HG03469 (cell line): ENCODE results near the gene PPM1D.
"Not testable (repeated sequence)": the region's sequence is repeated elsewhere in the genome, so short reads cannot be mapped to it uniquely, and the experiment has no call there.

Source experiments
- ATAC-seq: cut with Tn5 transposase; IDR thresholded peaks from one replicate; pipeline ENCODE4 v1.9.1; 2021; ENCODE audit warnings: mild to moderate bottlenecking, moderate library complexity, moderate number of reproducible peaks; ENCODE audit not compliant: unreplicated experiment

PPM1D gene

DNA sequence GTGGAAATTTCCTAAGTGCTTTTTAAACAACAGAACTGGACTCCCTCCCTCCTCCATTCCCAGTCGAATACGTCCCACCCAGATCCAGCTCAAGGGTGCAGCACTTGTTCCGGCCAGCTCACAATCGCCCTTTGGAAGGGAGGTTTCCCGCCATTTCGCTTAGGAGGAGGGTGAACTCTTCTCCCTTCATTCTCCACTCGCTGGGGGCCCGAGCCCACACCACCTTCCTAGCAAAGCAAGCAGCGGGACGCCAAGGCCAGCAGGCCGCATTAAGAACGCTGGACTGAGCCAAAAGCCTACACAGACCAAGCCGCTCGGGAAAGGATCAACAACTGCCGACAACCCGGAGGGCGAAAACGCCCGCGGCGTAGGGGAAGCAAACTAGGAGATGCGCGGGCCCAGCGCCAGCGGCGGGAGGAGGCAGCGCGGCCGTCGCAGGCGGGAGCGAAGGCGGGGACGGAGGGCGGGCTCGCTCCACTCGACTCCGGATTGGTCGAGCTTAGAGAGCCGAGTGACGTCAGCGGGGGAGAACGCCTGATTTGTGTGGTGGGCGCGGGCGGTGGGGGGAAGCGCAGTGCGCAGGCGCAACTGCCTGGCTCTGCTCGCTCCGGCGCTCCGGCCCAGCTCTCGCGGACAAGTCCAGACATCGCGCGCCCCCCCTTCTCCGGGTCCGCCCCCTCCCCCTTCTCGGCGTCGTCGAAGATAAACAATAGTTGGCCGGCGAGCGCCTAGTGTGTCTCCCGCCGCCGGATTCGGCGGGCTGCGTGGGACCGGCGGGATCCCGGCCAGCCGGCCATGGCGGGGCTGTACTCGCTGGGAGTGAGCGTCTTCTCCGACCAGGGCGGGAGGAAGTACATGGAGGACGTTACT, at the start of gene PPM1D:
Gene PPM1D (plus strand): TSS at position 574 of the 870 bp plus-strand sequence. CDS start 222 bp downstream, at position 796.
- peak; percentile 68 for ATAC-seq

DNA sequence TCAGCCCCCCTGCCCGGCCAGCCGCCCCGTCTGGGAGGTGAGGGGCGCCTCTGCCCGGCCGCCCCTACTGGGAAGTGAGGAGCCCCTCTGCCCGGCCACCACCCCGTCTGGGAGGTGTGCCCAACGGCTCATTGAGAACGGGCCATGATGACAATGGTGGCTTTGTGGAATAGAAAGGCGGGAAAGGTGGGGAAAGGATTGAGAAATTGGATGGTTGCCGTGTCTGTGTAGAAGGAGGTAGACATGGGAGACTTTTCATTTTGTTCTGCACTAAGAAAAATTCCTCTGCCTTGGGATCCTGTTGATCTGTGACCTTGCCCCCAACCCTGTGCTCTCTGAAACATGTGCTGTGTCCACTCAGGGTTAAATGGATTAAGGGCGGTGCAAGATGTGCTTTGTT, 47.7 kb upstream of the PPM1D start:
- ATAC-seq: not testable (repeated sequence)

DNA sequence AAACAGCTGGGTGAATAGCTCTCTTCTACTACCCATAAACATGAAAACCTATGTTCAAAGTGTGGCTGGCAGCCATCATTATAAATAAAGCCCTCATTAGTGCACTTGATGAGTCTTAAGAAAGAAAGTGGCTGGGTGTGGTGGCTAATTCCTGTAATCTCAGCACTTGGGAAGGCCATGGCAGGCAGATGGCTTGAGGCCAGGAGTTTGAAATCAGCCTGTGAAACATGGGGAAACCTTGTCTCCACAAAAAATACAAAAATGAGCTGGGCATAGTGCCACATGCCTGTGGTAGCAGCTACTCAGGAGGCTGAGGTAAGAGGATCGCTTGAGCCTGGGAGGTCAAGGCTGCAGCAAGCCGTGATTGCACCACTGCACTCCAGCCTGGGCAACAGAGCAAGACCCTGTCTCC, 45.6 kb upstream of the PPM1D start:
- no peak for ATAC-seq

DNA sequence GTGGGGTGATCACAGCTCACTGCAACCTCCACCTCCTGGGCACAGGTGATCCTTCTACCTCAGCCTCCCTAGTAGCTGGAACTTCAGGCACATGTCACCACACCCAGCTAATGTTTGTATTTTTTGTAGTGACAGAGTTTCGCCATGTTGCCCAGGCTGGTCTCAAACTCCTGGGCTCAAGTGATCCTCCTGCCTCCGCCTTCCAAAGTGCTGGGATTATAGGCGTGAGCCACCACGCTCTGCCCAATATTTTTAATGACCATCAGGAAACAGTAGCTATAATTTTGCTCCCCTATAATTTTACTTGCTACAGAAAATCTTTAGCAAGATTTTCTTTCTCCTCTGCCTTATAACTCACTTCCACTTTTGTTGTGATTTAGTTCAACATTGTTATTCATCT, 44.2 kb upstream of the PPM1D start:
- ATAC-seq: no peak

DNA sequence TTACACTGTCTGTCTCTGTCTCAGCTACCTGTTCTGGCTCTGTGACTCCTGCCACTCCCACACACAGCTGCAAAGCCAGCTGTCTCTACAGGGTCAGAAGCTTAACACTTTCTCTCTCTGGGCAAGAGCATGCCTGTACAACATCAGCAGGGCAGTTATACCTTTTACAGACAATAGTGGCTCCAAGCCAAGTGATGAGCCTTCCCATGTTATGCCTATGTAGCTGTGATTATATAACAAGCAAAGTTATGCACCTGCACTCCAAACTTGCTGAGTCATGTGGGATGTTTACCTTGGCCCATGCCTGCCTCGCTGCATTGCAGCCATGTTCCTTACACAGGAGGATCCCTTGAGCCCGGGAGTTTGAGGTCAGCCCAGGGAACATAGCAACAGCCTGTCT, 42.2 kb upstream of the PPM1D start:
- ATAC-seq: no peak

DNA sequence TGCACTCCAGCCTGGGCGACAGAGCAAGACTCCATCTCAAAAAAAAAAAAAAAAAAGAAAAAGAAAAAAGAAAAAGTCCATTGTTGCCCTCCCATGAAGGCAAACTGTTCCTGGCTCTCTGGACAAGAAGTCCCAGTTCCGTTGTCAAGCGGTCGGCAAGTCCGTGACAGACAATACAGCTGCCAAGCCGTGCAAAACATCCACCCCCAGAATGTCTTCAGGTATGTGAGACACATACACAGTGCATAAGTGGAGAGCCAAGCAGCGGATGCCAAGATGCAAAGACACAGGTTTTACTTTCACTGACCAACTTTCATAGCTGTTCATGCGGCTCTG, 40.4 kb upstream of the PPM1D start:
- no peak for ATAC-seq

DNA sequence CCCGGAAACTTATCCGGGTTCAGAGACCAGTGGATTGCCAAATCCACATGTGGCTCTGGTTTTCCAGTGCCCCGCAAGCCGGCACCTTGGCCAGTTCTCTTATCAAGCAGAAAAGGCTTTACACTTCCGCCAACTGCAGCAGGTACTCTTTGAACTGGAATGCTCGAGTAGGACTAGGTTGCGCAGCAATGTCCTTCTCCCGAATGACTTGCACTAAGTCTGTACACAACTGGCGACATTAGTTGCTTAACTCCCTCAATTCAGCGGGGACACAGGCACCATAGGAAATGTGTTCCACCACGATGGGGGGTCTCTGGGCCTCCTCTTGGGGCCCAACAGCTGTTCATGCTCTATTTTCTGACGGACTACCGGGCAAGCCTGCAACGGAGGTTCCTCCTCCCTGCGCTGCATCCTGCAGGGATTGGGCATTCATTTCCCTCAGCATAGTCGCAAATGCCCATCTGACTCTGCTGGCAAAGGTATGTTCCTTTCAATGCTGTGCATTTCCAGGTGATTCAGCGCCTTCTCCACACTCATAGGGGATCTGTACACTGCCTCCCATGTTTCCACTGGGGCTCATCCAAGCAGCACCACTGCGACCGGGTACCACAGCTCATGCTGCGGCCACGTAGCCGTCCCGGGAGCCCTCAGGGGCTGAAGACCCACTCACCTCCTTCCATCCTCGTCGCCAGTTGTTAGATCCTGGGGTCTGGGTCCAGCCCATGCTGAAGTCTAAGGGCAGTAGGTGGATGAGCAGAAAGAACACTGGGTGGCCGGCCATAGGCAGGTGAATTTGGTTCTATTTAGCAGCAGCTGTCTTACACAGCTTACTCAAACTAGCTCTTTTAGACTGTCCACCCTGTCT, 39.8 kb upstream of the PPM1D start:
- no peak for ATAC-seq

DNA sequence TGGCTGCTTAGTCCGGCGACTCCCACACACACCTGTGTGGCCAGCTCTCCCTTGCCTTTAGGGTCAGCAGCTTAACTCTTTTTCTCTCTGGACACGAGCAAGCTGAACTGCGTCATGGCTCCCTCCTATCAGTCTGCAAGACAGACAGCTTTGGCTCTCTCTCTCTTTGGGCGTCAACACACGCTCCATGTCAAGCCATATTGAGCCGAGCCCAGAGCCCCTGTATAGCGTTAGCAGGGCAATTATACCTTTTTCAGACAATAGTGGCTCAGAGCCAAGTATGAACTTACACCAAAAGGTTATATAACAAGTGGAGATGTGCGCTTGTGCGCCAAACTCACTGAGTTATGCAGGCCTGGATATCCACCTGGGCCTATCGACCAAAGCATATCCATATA, 39.1 kb upstream of the PPM1D start:
- ATAC-seq: no peak

DNA sequence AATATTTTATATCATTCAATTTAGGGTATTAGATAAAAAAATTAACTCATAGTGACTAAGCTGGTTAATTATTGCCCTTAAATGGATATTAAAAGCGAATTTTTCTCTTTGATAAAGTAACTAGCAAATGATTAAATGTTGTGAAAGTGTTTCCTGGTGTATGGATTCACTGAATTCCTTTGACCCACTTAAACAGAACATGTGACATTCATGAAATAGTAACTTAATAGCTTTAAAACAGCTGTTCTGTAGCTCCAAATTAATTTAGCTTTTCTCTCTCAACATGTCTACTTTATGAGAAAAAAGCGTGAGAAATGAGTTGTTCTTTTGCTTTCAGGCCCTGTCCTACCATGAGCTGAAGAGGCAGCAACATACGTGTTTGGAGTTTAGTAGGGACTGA, 37.6 kb upstream of the PPM1D start:
- no peak for ATAC-seq

DNA sequence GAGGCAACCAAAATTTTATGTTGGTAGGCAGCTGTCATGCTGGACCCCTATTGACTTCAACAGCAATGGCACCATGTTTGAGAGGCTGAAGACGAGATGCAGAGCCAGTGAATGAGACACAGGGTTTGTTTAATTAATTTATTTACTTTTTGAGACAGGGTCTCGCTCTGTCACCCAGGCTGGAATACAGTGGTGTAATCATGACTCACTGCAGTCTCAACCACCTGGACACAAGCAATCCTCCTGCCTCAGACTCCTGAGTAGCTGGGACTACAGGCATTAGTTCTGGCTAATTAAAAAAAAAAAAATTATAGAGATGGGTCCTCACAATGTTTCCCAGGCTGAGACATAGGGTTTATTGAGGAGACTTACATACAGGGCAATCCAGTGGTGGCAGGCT, 36.2 kb upstream of the PPM1D start:
- ATAC-seq: no peak

DNA sequence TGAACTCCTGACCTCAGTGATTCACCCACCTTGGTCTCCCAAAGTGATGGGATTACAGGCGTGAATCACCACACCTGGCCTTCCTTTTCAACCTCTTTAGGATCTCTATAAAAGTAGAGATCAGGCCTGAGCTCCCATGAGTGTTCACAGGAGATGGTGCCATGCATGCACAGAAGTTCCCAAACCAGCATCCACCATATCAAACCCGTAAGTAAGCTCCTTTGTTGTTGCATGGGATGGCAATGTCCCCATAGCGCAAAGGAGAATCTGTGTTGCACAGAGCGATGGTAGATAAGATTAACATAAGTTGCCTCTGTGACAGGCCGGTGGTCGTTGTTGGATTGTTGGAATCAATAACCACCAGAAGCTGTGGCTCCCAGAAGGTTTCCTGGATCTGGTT, 34.8 kb upstream of the PPM1D start:
- ATAC-seq: no peak

DNA sequence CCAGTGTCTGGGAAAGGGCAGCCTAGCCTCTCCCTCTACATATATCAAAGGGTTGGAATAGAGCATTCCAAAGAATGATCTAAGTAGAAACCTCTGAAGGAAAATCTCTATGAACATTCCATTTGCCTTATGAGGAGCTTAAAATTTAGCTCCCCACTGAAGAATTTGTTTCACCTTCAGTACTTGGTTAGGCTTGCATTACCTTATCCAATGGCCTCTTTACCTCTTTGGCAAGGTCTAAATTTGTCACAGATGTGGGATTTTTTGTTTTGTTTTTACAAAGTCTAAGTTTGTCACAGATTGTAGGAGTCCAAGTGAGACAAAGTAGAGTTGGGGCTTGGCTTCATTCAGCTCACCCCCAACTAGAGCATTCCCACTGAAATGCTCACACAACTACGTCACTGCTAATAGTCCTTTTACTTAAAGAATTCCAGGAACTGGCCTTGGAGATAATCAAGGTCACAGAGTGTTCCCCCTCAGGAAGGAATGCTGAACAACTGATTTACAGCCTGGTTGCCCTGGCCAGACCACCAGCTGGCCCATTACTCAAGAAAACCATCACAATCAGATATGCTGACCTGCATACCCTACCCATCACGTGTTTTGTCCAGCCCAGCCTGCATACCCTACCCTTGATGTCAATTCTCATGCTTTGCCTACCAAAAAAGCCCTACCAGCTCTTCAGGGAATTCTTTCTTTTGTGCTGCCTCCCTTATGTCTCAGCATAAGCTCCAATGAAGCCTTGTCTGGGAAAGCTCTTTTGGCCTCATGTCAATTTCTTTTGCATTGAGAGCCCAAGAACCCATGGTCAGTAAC, 26.5 kb upstream of the PPM1D start:
- ATAC-seq: no peak

DNA sequence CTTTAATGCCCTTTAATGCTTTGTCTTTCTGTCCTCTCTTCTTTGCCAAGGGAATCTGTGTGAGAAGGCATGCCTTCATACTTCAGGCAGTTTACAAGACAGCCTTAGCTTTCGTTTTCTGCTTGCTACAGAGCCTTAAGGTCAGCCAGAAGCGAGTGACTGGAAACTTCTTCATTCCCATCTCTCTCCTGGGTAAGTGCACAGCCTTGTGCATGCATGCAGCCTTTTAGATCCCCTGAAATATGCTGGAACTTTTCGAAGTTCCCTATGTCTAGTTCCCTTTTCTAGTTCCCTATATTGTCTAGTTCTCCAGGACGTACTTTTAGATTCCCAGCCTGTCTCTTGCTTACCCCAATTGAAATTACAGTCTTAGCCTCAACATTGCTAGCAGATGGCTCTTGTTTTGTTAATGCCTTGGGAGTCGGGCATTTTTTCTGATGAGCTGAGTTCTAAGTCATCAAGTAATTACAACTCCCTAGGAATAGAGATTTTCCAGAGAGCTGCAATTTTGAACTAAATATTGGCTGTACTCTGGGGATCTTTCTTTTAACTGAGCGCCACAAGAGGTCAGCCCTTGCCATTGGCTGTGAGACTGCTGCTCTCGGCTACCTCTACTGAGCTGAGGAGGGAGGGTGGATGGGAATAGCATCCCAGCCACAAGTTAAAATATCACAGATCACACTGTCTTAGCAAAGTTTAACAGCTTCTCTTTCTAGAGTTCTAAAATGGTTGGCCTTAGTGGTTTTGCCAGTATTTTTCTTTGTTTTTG, 22.7 kb upstream of the PPM1D start:
- no peak for ATAC-seq

DNA sequence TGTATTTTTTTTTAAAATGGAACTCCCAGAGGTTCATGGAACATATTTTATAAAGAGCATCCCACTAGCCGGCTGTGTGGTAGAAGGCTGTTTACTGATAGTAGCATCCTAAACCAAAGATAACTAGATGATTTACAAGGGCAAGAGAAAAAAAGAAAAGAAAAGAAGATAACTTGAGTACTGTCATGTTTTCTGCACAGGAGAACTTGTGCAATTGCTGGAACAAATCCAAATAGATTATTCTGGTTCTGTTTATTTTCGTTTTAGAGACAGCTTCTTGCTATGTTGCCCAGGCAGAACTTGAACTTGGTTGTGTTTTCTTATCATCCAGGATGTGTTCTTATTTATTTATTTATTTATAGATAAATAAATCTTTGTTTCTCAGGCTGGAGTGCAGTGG, 20.9 kb upstream of the PPM1D start:
- no peak for ATAC-seq

DNA sequence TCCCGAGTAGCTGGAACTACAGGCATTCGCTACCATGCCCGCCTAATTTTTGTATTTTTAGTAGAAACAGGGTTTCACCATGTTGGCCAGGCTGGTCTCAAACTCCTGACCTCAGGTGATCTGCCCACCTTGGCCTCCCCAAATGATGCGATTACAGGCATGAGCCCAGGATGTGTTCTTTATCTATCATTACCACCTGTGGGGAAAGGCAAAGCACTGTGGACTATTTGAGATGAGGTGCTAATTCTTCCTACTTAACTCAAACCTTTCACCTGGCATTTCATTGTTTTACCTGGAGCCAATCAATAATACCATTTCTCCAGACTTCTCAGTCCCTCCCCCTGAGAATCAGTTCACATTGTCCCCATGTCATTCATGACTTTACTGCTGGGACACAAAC, 20.4 kb upstream of the PPM1D start:
- no peak for ATAC-seq

DNA sequence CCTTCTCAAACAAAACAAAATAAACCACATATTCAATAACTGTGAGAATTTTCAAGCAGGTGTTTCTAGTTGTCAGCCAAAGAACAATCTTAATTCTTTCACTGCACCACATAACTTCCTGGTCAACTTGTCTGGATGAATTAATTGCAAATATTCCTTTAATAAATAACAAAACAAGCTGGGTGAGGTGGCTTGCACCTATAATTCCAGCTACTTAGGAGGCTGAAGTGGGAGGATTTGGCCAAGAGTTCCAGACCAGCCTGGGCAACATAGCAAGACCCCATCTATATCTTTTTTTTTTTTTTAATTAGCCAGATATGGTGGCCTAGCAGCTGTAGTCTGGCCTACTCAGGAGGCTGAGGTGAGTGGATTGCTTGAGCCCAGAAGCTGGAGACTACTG, 17.0 kb upstream of the PPM1D start:
- no peak for ATAC-seq

DNA sequence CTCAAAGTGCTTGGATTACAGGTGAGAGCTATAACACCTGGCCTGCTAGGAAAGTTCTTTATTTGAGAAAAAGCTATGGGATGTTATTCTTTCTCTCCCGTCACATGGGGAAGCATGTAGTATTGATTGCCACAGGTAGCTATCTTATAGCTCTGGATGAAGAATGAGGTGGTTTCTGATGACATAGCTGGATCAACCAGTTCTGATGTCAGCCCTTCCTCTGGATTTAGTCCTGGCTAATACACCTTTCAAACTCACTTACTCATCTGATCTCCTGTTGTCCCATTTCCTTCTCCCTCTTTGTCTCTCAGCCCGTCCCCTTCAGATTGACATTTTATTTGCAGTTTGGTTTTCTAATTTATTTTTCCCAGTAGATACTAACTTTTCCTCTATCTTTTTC, 14.1 kb upstream of the PPM1D start:
- no peak for ATAC-seq

DNA sequence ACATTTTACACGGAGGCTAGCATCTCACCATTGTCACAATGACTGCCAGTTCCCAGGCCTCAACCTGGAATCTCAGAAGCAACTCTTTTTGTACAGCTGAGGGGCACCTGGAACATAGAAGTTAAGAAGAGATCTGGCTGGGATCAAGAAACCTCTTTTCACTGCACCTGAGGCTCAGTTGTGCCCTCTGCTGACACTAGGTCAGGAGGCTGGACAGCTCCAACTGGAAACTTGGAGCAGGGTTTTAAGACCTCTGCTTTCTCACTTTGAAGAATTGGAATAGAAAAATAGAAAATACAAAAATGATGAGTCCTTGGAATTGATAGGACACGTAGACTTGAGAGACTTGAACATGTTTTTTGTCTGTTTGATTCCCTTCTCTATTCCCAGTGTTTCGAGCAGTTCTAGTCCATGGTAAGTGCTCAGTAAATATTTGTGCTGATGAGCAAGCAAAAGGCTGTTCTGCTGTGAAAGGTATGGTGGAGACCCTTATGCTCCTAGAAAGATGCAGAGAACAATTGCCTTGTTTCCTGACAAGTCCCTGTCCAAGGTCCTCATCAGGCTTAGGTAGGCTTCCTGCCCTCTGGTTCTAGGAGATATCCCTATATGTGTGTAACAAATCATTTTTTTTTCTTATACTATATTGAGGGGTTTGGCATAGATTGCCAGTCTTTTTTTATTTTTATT, 13.6 kb upstream of the PPM1D start:
- no peak for ATAC-seq

DNA sequence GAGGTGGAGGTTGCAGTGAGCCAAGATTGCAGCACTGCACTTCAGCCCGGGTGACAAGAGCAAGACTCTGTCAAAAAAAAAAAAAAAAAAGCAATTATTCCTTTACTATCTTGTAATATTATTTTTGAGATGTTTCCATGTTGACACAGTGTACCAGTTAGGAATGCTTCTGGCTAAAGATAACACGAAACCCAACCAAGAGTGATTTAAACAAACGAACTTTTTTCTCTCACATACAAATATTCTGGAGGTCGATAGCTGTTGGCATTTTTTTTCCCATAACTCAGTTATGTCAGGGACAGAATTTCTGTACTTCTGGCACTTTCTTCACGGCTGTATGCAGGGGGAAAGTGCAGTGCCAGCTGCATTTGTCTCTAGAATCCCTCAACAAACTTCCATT, 9.9 kb upstream of the PPM1D start:
- ATAC-seq: no peak

DNA sequence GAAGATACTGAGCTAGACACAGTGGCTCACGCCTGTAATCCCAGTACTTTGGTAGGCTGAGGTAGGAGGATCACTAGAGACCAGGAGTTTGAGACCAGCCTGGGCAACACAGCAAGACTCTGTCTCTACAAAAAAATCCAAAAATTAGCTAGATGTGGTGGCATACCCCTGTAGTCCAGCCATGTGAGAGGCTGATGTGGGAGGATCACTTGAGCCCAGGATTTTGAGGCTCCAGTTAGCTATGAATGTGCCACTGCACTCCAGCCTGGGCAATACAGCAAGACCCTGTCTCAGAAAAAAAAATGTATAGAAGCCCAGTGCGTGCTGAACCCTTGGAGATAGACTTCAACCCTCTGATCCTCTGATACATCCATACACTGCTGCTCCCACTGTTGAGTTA, 7.2 kb upstream of the PPM1D start:
- no peak for ATAC-seq
